HS-5 (cell line): ENCODE measurements around the gene POU6F1.
"Not testable (repeated sequence)": the region's sequence is repeated elsewhere in the genome, so short reads cannot be mapped to it uniquely, and the experiment has no call there.

Experiments used
- DNase-seq: peaks from one replicate; pipeline ENCODE4 v3.0.0-alpha.2; 2012; ENCODE audit warnings: low read depth

POU6F1 gene

GRCh38 chr12:51227112-51227511 lies 9.2 kb upstream of the POU6F1 start:
- not testable (repeated sequence) for DNase-seq

- DNase-seq: no peak
Measured at GRCh38 chr12:51225771-51226170, 7.9 kb upstream of the POU6F1 start.

- no peak for DNase-seq
Measured at GRCh38 chr12:51225234-51225633, 7.4 kb upstream of the POU6F1 start.

- no peak for DNase-seq
Measured at GRCh38 chr12:51224625-51225024, 6.8 kb upstream of the POU6F1 start.

- DNase-seq: no peak
Measured at GRCh38 chr12:51222461-51222860, 4.6 kb upstream of the POU6F1 start.

- DNase-seq: not testable (repeated sequence)
Measured at GRCh38 chr12:51219857-51220256, 2.0 kb upstream of the POU6F1 start.

- DNase-seq: no peak
Measured at GRCh38 chr12:51219322-51219721, 1.5 kb upstream of the POU6F1 start.

GRCh38 chr12:51218607-51219161 lies 822 bp upstream of the POU6F1 start:
- DNase-seq: no peak

- no peak for DNase-seq
Measured at GRCh38 chr12:51217133-51217967, 512 bp downstream of the POU6F1 start.

- DNase-seq: no peak
Measured at GRCh38 chr12:51216642-51217041, 1.2 kb downstream of the POU6F1 start.

GRCh38 chr12:51214895-51215294 lies 3.0 kb downstream of the POU6F1 start:
- no peak for DNase-seq

GRCh38 chr12:51210690-51211395 lies 7.0 kb downstream of the POU6F1 start:
- DNase-seq: no peak

GRCh38 chr12:51209259-51209658 lies 8.6 kb downstream of the POU6F1 start:
- DNase-seq: no peak

GRCh38 chr12:51208016-51208660 lies 9.7 kb downstream of the POU6F1 start:
- DNase-seq: no peak

GRCh38 chr12:51205350-51205749 lies 12.5 kb downstream of the POU6F1 start:
- no peak for DNase-seq

- DNase-seq: no peak
Measured at GRCh38 chr12:51202718-51203117, 15.1 kb downstream of the POU6F1 start.

GRCh38 chr12:51200806-51201205 lies 17.1 kb downstream of the POU6F1 start:
- DNase-seq: no peak

GRCh38 chr12:51200156-51200555 lies 17.7 kb downstream of the POU6F1 start:
- DNase-seq: no peak

GRCh38 chr12:51199366-51199945 lies 18.4 kb downstream of the POU6F1 start:
- DNase-seq: no peak

GRCh38 chr12:51198568-51199365 lies 19.1 kb downstream of the POU6F1 start:
- no peak for DNase-seq
